Stimulated activated CD4-positive, alpha-beta T cell treated with anti-CD3 and anti-CD28 coated beads, Interleukin-4, amount 100 ng/mL, for 48 hours (primary cell): ENCODE data around the gene TOMM70.
"Not testable (repeated sequence)": the region's sequence is repeated elsewhere in the genome, so short reads cannot be mapped to it uniquely, and the experiment has no call there.

ENCODE experiments used
- DNase-seq, 2 donors: peaks; one replicate each; pipeline ENCODE4 v3.0.0-alpha.2; 2020; ENCODE audit warnings: low read depth in 2 of 2

TOMM70 gene

GRCh38 chr3:100400780-100401673, at the start of gene TOMM70, which contains the start of gene LNP1:
TSS of gene TOMM70 (minus strand) at chr3:100401089. CDS start at chr3:100400949, 140 bp downstream.
TSS of gene LNP1 (plus strand) at chr3:100401539. CDS start at chr3:100429730, 28,191 bp downstream.
- DNase-seq: peak; percentile 96

GRCh38 chr3:100449214-100449613, 48.3 kb upstream of the TOMM70 start:
- no peak for DNase-seq

DNA sequence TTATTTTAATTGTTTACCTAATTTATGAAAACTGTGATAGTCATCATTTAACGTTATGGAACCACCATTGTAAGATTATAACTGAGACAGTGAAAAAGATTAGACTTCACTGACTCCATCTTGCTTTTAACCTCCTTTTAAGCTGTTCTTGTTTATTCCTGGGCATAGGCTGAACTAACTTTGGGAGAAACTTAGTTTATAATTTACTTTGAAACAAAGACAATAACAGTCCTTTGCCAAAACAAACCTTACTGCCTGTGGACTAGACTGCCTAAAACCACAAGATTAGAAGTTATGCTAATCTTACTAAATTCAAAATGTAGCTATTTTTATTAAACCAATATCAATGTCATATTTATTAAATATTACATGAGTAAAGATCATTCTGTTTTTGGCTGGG, 47.2 kb upstream of the TOMM70 start:
- DNase-seq: no peak

GRCh38 chr3:100447067-100447466, 46.2 kb upstream of the TOMM70 start:
- not testable (repeated sequence) for DNase-seq

DNA sequence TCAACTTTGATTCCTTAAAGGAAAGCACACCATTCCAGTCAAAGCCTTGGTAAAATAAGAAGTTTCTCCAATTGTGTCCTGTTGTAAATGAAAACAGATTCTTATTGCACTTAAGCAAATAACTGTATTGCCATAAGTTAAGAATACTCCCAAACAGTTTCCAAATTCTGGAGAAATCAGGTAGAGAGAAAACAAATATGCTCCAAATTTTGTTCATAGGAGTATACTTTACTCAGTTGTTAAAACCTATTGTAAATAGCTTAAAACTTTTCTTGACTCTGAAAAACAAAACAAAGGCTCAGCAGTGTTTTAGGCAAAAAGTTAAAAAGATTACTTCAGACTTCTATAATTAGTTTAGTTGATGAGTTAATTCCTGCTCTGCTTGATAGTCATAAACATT, 42.8 kb upstream of the TOMM70 start:
- DNase-seq: no peak

- DNase-seq: no peak
These were observed 40.0 kb upstream of the TOMM70 start for GRCh38 chr3:100440895-100441294.

GRCh38 chr3:100438623-100438974, 37.7 kb upstream of the TOMM70 start:
- no peak for DNase-seq

DNA sequence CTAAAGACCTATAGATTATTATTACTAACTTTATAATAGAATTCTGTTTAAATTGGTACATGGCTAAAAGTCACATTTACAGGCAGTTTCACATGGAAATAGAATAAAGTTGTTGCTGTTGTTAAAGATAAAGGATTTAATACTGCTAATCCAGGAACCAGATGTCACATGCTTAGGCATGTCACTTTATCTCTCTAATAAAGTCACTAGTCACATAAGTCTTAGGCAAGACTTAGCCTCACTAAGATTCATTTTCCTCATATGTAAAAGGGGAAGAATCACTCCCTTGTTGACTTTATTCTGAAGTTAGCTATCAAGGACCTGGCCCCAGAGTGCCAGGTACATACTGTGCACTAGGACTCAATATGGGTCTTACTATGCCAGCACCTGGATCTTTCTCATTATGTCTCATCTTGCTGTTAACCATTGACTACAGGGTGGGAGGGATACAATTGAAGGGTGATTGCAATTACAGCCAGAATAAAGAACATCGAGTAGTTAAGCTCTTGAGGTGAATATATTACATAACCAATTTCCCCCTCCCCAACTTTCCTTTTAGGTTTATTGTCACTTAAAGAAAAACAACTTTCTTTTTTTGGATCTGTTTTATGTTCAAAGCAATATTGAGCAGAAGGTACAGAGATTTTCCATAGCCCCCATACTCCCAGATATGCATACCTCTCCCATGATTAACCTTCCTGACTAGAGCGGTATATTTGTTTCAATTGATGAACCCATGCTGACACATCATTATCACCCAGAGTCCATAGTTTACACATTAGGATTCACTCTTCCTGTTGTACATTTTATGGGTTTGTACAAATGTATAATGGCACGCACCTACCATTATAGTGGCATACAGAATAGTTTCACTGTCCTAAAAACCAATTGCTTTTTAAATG, 37.1 kb upstream of the TOMM70 start:
- DNase-seq: no peak

GRCh38 chr3:100436951-100437350, 36.1 kb upstream of the TOMM70 start:
- no peak for DNase-seq

GRCh38 chr3:100429187-100429716, 28.4 kb upstream of the TOMM70 start:
- no peak for DNase-seq

DNA sequence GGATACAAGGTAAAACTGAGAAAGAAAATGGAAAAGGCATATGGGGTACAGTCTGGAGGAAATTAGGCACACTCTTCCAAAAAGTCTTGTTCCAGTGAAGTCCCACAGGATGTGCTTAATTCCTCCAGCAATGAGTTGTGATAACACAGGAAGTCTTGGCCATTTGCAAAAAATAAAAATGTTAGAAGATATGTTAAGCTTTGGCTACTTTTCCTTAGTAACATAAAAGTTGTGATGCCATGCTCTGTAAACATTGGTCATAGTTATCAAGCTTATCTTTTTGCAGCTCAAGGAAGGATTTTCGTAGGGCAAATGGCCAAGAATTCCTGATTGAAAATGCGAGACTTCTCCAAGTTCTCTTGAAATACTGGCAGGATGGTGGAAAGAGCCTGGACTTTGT, 26.8 kb upstream of the TOMM70 start:
- DNase-seq: no peak

GRCh38 chr3:100426067-100426682, 25.3 kb upstream of the TOMM70 start:
- DNase-seq: no peak

DNA sequence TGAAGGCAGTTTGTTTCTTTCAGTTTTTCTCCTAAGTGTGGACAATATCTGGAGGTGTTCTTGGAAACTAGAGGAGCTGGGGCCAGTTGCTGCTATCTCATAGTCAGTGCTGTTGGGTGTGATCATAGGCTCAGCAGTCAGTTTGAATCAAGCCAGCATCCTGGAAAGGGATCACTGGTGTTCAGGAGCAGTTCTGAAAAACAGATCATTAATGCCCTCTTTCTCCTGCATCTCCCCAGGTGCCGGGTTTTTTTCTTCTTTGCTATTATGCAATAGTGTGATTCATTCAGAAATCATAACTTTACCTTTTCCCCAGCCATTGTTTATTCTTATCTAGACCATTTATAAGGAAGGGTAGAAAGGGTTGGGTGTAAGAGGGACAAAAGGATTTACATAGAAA, 24.4 kb upstream of the TOMM70 start:
- DNase-seq: no peak

- DNase-seq: no peak
These were observed 23.4 kb upstream of the TOMM70 start for GRCh38 chr3:100424261-100424660.

GRCh38 chr3:100423611-100424010, 22.7 kb upstream of the TOMM70 start:
- no peak for DNase-seq

- no peak for DNase-seq
These were observed 20.0 kb upstream of the TOMM70 start for GRCh38 chr3:100420885-100421284.

DNA sequence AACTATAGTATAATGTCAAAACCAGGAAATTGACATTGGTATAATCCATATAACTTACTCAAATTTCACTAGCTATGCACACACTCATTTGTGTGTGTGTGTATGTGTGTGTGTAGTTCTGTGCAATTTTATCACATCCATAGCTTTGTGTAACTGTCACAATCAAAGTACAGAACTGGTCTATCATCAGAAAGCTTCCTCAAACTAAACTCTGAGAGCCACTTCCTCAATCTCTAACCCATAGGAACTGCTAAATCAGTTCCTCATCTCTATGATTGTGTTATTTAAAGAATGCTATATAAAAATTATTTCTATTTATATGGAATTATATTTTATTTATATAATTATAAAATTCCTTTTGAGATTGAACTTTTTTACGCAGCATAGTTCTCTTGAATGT, 18.5 kb upstream of the TOMM70 start:
- no peak for DNase-seq

DNA sequence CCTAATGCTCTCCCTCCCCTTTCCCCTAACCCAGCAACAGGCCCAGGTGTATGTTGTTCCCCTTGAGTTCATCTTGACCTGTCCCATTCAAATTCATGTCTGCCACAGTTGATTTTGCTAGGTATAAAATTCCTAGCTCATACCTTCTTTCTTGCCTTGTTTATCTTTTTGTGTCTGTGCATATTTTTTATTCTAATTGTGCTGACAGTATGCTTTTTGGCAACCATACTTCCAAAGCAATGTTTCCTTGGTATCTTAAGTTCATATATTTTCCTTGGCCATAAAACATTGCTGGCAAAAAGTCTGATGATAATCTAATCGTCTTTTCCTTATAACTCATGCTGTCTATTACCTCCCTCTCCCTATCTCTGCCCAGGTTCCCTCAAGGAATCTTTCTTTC, 16.0 kb upstream of the TOMM70 start:
- no peak for DNase-seq

- DNase-seq: no peak
These were observed 15.3 kb upstream of the TOMM70 start for GRCh38 chr3:100416176-100416575.

DNA sequence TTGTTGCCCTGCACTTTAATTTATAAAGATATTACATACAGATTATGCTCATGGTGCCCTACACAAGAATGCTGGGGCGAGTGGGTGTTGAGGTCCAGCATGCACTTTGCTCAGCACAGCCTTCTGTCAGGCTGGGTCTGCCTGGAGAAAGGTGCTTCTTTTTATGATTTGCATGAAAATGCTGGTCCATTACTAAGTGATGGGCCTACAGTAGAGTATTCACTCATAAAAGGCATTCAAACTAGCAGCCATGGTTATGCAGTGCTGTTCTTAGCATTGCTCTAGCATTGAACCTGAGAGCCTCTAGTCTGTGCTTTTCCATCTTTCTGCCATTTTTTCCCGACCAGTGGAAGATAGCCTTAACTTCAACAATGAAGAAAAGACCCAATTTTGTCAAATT, 12.7 kb upstream of the TOMM70 start:
- DNase-seq: no peak

GRCh38 chr3:100412912-100413590, 12.2 kb upstream of the TOMM70 start:
- no peak for DNase-seq
